ENCODE data around the gene CAMTA1. TPM values are rescaled to one million over a fixed set of nuclear protein-coding genes. Genes with fewer than 3 reads are reported as not detected.
A peak's percentile ranks its signal among the peaks of the same experiment; 100 is the strongest.
"Not testable (repeated sequence)": the region's sequence is repeated elsewhere in the genome, so short reads cannot be mapped to it uniquely, and the experiment has no call there.

The CAMTA1 gene
- total and polyA plus RNA-seq, 4 donors: 78.7 to 438 (median 173) TPM

GRCh38 chr1:7783826-7784491 lies 998.7 kb downstream of the CAMTA1 start, which contains the start of gene PER3:
PER3 (plus strand) TSS chr1:7784291; CDS start chr1:7784878, 587 bp downstream.
- intact Hi-C loops (cut with DNase I): no loop called here
- no peaks in the 10 kb centered on the region for H3K4me1 ChIP-seq (ENCODE audit: control insufficient read depth in 1 of 2, insufficient read depth in 2 of 2, low read length in 2 of 2)
- H3K9me3 ChIP-seq (ENCODE audit: control insufficient read depth, low read length): no peaks in the 10 kb centered on the region
- peak within 1 kb of the TSS; percentile 66 to 69 for H3K4me3 ChIP-seq (ENCODE audit: low read length in 2 of 2)
- H3K27ac ChIP-seq (ENCODE audit: low read depth in 1 of 2, low read length in 2 of 2): peak within 1 kb of the TSS in 1 of 2 donors; percentile 66
- ATAC-seq (ENCODE audit: low FRiP score) (peak; percentile 99), DNase-seq (peak; percentile 98)
- peaks cover 0 to 5% of the 10 kb centered on the region in 2 donors for H3K36me3 ChIP-seq (ENCODE audit: control insufficient read depth in 1 of 2, insufficient read depth in 2 of 2, low read length in 1 of 2)
- H3K27me3 ChIP-seq (ENCODE audit: control insufficient read depth in 1 of 2, insufficient read depth in 2 of 2, low read length in 1 of 2): no peaks in the 10 kb centered on the region
- WGBS, 2 donors: 0 to 1% methylated on average over 71 to 90 of the region's 90 CpGs

- H3K9me3 ChIP-seq (ENCODE audit: control insufficient read depth, low read length): no peaks in the 10 kb centered on the region
- peaks cover 0 to 3% of the 10 kb centered on the region in 2 donors for H3K36me3 ChIP-seq (ENCODE audit: control insufficient read depth in 1 of 2, insufficient read depth in 2 of 2, low read length in 1 of 2)
- peak overlapping the region in 1 of 2 donors; percentile 66 for H3K27ac ChIP-seq (ENCODE audit: low read depth in 1 of 2, low read length in 2 of 2)
- 25 to 29% methylated on average over 49 to 52 of the region's 52 CpGs for WGBS, 2 donors
- H3K27me3 ChIP-seq (ENCODE audit: control insufficient read depth in 1 of 2, insufficient read depth in 2 of 2, low read length in 1 of 2): no peaks in the 10 kb centered on the region
- intact Hi-C loops (cut with DNase I): no loop called here
- peak overlapping the region; percentile 66 to 69 for H3K4me3 ChIP-seq (ENCODE audit: low read length in 2 of 2)
- DNase-seq (peak; percentile 69 to 79), ATAC-seq (ENCODE audit: low FRiP score) (no peak)
- H3K4me1 ChIP-seq (ENCODE audit: control insufficient read depth in 1 of 2, insufficient read depth in 2 of 2, low read length in 2 of 2): no peaks in the 10 kb centered on the region
Measured at GRCh38 chr1:7784492-7785071, 999.3 kb downstream of the CAMTA1 start.

GRCh38 chr1:7785108-7785507 lies 999.9 kb downstream of the CAMTA1 start:
- DNase-seq (no peak), ATAC-seq (ENCODE audit: low FRiP score) (no peak)
- Histone ChIP-seq H3K36me3 (ENCODE audit: control insufficient read depth in 1 of 2, insufficient read depth in 2 of 2, low read length in 1 of 2) (peaks cover 0 to 3% of the 10 kb centered on the region in 2 donors), H3K4me3 (ENCODE audit: low read length in 2 of 2) (no peak overlapping the region), H3K27me3 (ENCODE audit: control insufficient read depth in 1 of 2, insufficient read depth in 2 of 2, low read length in 1 of 2) (no peaks in the 10 kb centered on the region), H3K27ac (ENCODE audit: low read depth in 1 of 2, low read length in 2 of 2) (no peak overlapping the region), H3K9me3 (ENCODE audit: control insufficient read depth, low read length) (no peaks in the 10 kb centered on the region), H3K4me1 (ENCODE audit: control insufficient read depth in 1 of 2, insufficient read depth in 2 of 2, low read length in 2 of 2) (no peaks in the 10 kb centered on the region)
- WGBS, 2 donors: 89% methylated on average over 7 of the region's 7 CpGs
- intact Hi-C loops (cut with DNase I): no loop called here

- no peak for ATAC-seq (ENCODE audit: low FRiP score)
- no peaks in the 10 kb centered on the region for H3K27me3 ChIP-seq (ENCODE audit: control insufficient read depth in 1 of 2, insufficient read depth in 2 of 2, low read length in 1 of 2)
- no peaks in the 10 kb centered on the region for H3K4me1 ChIP-seq (ENCODE audit: control insufficient read depth in 1 of 2, insufficient read depth in 2 of 2, low read length in 2 of 2)
- no peak for DNase-seq
- H3K9me3 ChIP-seq (ENCODE audit: control insufficient read depth, low read length): no peaks in the 10 kb centered on the region
- no peak overlapping the region for H3K4me3 ChIP-seq (ENCODE audit: low read length in 2 of 2)
- WGBS, 2 donors: 14 to 15% methylated on average over 5 of the region's 5 CpGs
- H3K27ac ChIP-seq (ENCODE audit: low read depth in 1 of 2, low read length in 2 of 2): no peak overlapping the region
- peaks cover 0 to 1% of the 10 kb centered on the region in 2 donors for H3K36me3 ChIP-seq (ENCODE audit: control insufficient read depth in 1 of 2, insufficient read depth in 2 of 2, low read length in 1 of 2)
- intact Hi-C loops (cut with DNase I): no loop called here
Measured at GRCh38 chr1:7786795-7787194, 1001.5 kb downstream of the CAMTA1 start.

GRCh38 chr1:7789828-7790227 lies 1004.6 kb downstream of the CAMTA1 start:
- H3K4me1 ChIP-seq (ENCODE audit: control insufficient read depth in 1 of 2, insufficient read depth in 2 of 2, low read length in 2 of 2): no peaks in the 10 kb centered on the region
- ATAC-seq (ENCODE audit: low FRiP score): no peak
- no peak overlapping the region for H3K27ac ChIP-seq (ENCODE audit: low read depth in 1 of 2, low read length in 2 of 2)
- no peaks in the 10 kb centered on the region for H3K27me3 ChIP-seq (ENCODE audit: control insufficient read depth in 1 of 2, insufficient read depth in 2 of 2, low read length in 1 of 2)
- WGBS, 2 donors: 87 to 89% methylated on average over 5 of the region's 5 CpGs
- intact Hi-C loops (cut with DNase I): no loop called here
- DNase-seq: no peak
- H3K9me3 ChIP-seq (ENCODE audit: control insufficient read depth, low read length): no peaks in the 10 kb centered on the region
- H3K4me3 ChIP-seq (ENCODE audit: low read length in 2 of 2): no peak overlapping the region
- peaks cover 1 to 5% of the 10 kb centered on the region in 2 donors for H3K36me3 ChIP-seq (ENCODE audit: control insufficient read depth in 1 of 2, insufficient read depth in 2 of 2, low read length in 1 of 2)

GRCh38 chr1:7791027-7791426 lies 1005.8 kb downstream of the CAMTA1 start:
- intact Hi-C loops (cut with DNase I); H3K4me1 ChIP-seq (ENCODE audit: control insufficient read depth in 1 of 2, insufficient read depth in 2 of 2, low read length in 2 of 2); H3K9me3 ChIP-seq (ENCODE audit: control insufficient read depth, low read length); H3K27ac ChIP-seq (ENCODE audit: low read depth in 1 of 2, low read length in 2 of 2); DNase-seq; H3K27me3 ChIP-seq (ENCODE audit: control insufficient read depth in 1 of 2, insufficient read depth in 2 of 2, low read length in 1 of 2); ATAC-seq (ENCODE audit: low FRiP score); H3K4me3 ChIP-seq (ENCODE audit: low read length in 2 of 2); H3K36me3 ChIP-seq (ENCODE audit: control insufficient read depth in 1 of 2, insufficient read depth in 2 of 2, low read length in 1 of 2): not testable (repeated sequence)
- WGBS, 2 donors: 98 to 99% methylated on average over 3 of the region's 3 CpGs

- no peaks in the 10 kb centered on the region for H3K9me3 ChIP-seq (ENCODE audit: control insufficient read depth, low read length)
- no peaks in the 10 kb centered on the region for H3K4me1 ChIP-seq (ENCODE audit: control insufficient read depth in 1 of 2, insufficient read depth in 2 of 2, low read length in 2 of 2)
- intact Hi-C loops (cut with DNase I): no loop called here
- H3K27ac ChIP-seq (ENCODE audit: low read depth in 1 of 2, low read length in 2 of 2): no peak overlapping the region
- ATAC-seq (ENCODE audit: low FRiP score): no peak
- peaks cover 6 to 14% of the 10 kb centered on the region in 2 donors for H3K36me3 ChIP-seq (ENCODE audit: control insufficient read depth in 1 of 2, insufficient read depth in 2 of 2, low read length in 1 of 2)
- H3K27me3 ChIP-seq (ENCODE audit: control insufficient read depth in 1 of 2, insufficient read depth in 2 of 2, low read length in 1 of 2): no peaks in the 10 kb centered on the region
- DNase-seq: no peak
- H3K4me3 ChIP-seq (ENCODE audit: low read length in 2 of 2): no peak overlapping the region
- 79 to 83% methylated on average over 12 of the region's 12 CpGs for WGBS, 2 donors
Measured at GRCh38 chr1:7795406-7795805, 1010.2 kb downstream of the CAMTA1 start.

GRCh38 chr1:7805460-7805859 lies 1020.2 kb downstream of the CAMTA1 start:
- Histone ChIP-seq H3K4me1 (ENCODE audit: control insufficient read depth in 1 of 2, insufficient read depth in 2 of 2, low read length in 2 of 2) (no peaks in the 10 kb centered on the region), H3K27ac (ENCODE audit: low read depth in 1 of 2, low read length in 2 of 2) (no peak overlapping the region), H3K4me3 (ENCODE audit: low read length in 2 of 2) (no peak overlapping the region), H3K9me3 (ENCODE audit: control insufficient read depth, low read length) (no peaks in the 10 kb centered on the region), H3K27me3 (ENCODE audit: control insufficient read depth in 1 of 2, insufficient read depth in 2 of 2, low read length in 1 of 2) (no peaks in the 10 kb centered on the region), H3K36me3 (ENCODE audit: control insufficient read depth in 1 of 2, insufficient read depth in 2 of 2, low read length in 1 of 2) (peaks cover 3 to 7% of the 10 kb centered on the region in 2 donors)
- ATAC-seq (ENCODE audit: low FRiP score) (no peak), DNase-seq (no peak)
- intact Hi-C loops (cut with DNase I): loop anchor here in 1 of 2 donors (5.0 kb wide), 1 partner anchor 97 kb away; no protein-coding TSS in a partner anchor
- WGBS, 2 donors: 86 to 88% methylated on average over 9 of the region's 9 CpGs
